ENCODE measurements around the gene MED7.

Gene MED7

DNA sequence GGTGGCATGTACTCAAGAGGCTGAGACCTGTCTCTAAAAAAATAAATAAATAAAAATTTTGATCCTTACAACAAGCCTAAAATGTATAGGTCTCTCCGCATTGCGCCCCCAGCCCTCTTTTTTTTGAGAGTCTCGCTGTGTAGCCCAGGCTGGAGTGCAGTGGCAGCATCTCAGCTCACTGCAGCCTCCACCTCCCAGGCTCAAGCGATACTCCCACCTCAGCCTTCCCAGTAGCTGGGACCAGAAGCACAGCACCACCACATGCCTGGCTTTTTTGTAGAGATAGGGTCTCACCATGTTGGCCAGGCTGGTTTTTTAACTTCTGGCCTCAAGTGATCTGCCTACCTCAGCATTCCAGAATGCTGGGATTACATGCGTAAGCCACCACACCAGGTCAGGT lies 25.6 kb upstream of the MED7 start:
- no peak for TF ChIP-seq CTCF (IDR thresholded peaks at IDR 0.05; ENCODE audit: control insufficient read depth, extremely low read depth, insufficient read depth)
- no peak for DNase-seq (ENCODE audit: low read depth)
- H3K4me3 ChIP-seq (ENCODE audit: low read depth, low read length) = no peak overlapping the region

GRCh38 chr5:157167214-157167621 lies 24.6 kb upstream of the MED7 start:
- DNase-seq (ENCODE audit: low read depth) = no peak
- no peak for TF ChIP-seq CTCF (IDR thresholded peaks at IDR 0.05; ENCODE audit: control insufficient read depth, extremely low read depth, insufficient read depth)
- no peak overlapping the region for H3K4me3 ChIP-seq (ENCODE audit: low read depth, low read length)

GRCh38 chr5:157166214-157167213 lies 23.8 kb upstream of the MED7 start, which contains the start of gene GARIN3:
TSS of gene GARIN3 (minus strand) at chr5:157166264. CDS start at chr5:157166168, 96 bp downstream.
- no peak within 1 kb of the TSS for H3K4me3 ChIP-seq (ENCODE audit: low read depth, low read length)
- no peak for DNase-seq (ENCODE audit: low read depth)

DNA sequence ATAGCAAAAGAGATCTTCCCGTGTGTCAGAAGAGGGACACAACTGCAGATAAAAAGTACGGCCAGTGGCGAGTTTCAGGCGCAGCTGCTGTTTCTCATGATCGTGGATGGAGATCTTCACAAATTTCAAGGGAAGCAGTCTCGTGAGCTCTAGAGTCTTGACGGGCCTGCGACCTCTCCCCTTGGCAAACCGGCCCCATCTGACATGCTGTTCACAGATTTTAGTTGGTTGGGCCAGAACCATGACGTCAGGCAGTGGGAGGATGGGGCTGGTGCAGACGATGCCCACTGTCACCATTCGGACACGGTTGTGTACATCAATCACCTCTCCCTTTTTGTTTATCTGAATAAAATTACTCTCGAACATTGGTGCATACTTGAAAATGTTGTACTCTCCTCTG lies 23.0 kb upstream of the MED7 start:
- no peak for TF ChIP-seq CTCF (IDR thresholded peaks at IDR 0.05; ENCODE audit: control insufficient read depth, extremely low read depth, insufficient read depth)
- no peak overlapping the region for H3K4me3 ChIP-seq (ENCODE audit: low read depth, low read length)
- DNase-seq (ENCODE audit: low read depth) = no peak

More at GRCh38 chr5:157166214-157167213, 23.8 kb upstream of the MED7 start, which contains the start of gene GARIN3:
- TF ChIP-seq CTCF (IDR thresholded peaks at IDR 0.05; ENCODE audit: control insufficient read depth, extremely low read depth, insufficient read depth) = no peak

GRCh38 chr5:157165261-157165660 lies 22.6 kb upstream of the MED7 start:
- no peak overlapping the region for H3K4me3 ChIP-seq (ENCODE audit: low read depth, low read length)
- DNase-seq (ENCODE audit: low read depth) = no peak
- no peak for TF ChIP-seq CTCF (IDR thresholded peaks at IDR 0.05; ENCODE audit: control insufficient read depth, extremely low read depth, insufficient read depth)

- no peak overlapping the region for H3K4me3 ChIP-seq (ENCODE audit: low read depth, low read length)
- TF ChIP-seq CTCF (IDR thresholded peaks at IDR 0.05; ENCODE audit: control insufficient read depth, extremely low read depth, insufficient read depth) = no peak
- no peak for DNase-seq (ENCODE audit: low read depth)
Measured at GRCh38 chr5:157164521-157164920, 21.9 kb upstream of the MED7 start.

All from LNCaP clone FGC (cell line).